ENCODE data around the gene TMEM151A.

- TF ChIP-seq CTCF (IDR thresholded peaks at IDR 0.05): no peak
- TF ChIP-seq POLR2A (IDR thresholded peaks at IDR 0.05): no peak
Observed at GRCh38 chr11:66334605-66335442, 43.1 kb downstream of the TMEM151A start.
